ENCODE measurements around the gene SLCO3A1. TPM values are rescaled to one million over a fixed set of nuclear protein-coding genes. Genes with fewer than 3 reads are reported as not detected.

Gene SLCO3A1
- total RNA-seq, 2 experiments from 2014 or later: 29.5 to 30.4 TPM

DNA sequence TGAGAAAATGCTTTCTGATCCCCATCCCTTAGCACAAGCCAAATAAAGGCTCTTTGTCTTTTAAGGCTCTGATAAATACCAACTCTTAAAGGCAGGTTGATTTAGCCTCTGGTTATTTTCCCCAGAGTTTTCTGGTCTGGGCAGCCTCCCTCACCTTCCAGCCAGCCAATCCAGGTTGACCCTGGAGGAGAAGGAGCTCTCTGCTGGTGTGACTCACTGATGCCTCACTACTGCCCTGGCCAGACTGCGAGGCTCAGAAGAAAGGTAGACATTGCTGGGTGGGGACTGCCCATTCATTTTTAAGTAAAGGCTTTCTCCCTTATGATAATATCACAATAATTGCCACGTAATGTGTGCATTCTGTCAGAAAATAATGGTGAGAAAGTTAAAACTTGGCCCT is 37.1 kb downstream of the SLCO3A1 start:
- CTCF ChIA-PET: interaction anchor here (0.7 kb wide), 1 partner anchor 919 kb away, joined by 3 read pairs; no protein-coding TSS in a partner anchor
- POLR2A ChIA-PET: no interaction called here
- ATAC-seq (ENCODE audit: poor library complexity): no peak
- DNase-seq: no peak
- Histone ChIP-seq H3K27ac (ENCODE audit: low read depth in 1 of 2, low read length in 2 of 2) (no peak overlapping the region), H3K27me3 (ENCODE audit: control insufficient read depth in 1 of 2, insufficient read depth in 2 of 2, low read length in 2 of 2) (no peaks in the 10 kb centered on the region), H3K9me3 (ENCODE audit: control insufficient read depth in 1 of 2, insufficient read depth in 1 of 2, low read length in 2 of 2) (peaks cover 0 to 9% of the 10 kb centered on the region in 2 experiments), H3K4me1 (ENCODE audit: insufficient read depth, low read length) (peaks cover 22% of the 10 kb centered on the region), H3K36me3 (ENCODE audit: insufficient read depth, low read length) (no peaks in the 10 kb centered on the region), H3K4me3 (ENCODE audit: low read length) (no peak overlapping the region)
- Mint-ChIP-seq H3K36me3 (ENCODE audit: low read depth) (peaks cover 46% of the 10 kb centered on the region), H3K4me3 (no peak overlapping the region), H3K4me1 (ENCODE audit: low read depth) (peaks cover 45% of the 10 kb centered on the region), H3K27me3 (no peaks in the 10 kb centered on the region), H3K27ac (no peak overlapping the region), H3K9me3 (no peaks in the 10 kb centered on the region)
- intact Hi-C loops (cut with DNase I, micrococcal nuclease): no loop called here
- TF ChIP-seq, protein P1, sequence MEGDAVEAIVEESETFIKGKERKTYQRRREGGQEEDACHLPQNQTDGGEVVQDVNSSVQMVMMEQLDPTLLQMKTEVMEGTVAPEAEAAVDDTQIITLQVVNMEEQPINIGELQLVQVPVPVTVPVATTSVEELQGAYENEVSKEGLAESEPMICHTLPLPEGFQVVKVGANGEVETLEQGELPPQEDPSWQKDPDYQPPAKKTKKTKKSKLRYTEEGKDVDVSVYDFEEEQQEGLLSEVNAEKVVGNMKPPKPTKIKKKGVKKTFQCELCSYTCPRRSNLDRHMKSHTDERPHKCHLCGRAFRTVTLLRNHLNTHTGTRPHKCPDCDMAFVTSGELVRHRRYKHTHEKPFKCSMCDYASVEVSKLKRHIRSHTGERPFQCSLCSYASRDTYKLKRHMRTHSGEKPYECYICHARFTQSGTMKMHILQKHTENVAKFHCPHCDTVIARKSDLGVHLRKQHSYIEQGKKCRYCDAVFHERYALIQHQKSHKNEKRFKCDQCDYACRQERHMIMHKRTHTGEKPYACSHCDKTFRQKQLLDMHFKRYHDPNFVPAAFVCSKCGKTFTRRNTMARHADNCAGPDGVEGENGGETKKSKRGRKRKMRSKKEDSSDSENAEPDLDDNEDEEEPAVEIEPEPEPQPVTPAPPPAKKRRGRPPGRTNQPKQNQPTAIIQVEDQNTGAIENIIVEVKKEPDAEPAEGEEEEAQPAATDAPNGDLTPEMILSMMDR (IDR thresholded peaks at IDR 0.05): no peak

DNA sequence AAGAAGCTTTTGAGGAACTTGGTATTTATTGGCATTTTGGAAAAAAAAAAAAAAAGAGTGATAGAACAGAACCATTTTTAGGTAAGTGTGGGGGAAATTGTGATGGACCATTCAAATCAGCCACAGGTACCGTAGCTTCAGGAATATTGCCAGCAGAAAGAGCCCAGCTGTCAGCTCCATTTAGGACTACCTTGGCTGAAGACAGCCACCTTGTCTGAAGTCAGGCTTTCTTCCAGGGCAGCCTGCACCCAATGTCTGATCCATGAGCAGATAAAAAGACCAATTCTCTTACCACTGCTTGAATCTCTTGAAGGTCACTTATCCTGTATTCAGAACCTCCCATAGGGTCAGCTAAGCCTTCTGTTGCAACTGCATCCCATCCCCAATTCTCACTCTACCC is 37.6 kb downstream of the SLCO3A1 start:
- H3K9me3 ChIP-seq (ENCODE audit: control insufficient read depth in 1 of 2, insufficient read depth in 1 of 2, low read length in 2 of 2): peaks cover 0 to 9% of the 10 kb centered on the region in 2 experiments
- Mint-ChIP-seq H3K4me1 (ENCODE audit: low read depth) (peaks cover 45% of the 10 kb centered on the region), H3K27me3 (no peaks in the 10 kb centered on the region), H3K27ac (no peak overlapping the region), H3K4me3 (no peak overlapping the region), H3K9me3 (no peaks in the 10 kb centered on the region), H3K36me3 (ENCODE audit: low read depth) (peaks cover 51% of the 10 kb centered on the region)
- peaks cover 18% of the 10 kb centered on the region for H3K4me1 ChIP-seq (ENCODE audit: insufficient read depth, low read length)
- intact Hi-C loops (cut with DNase I, micrococcal nuclease): no loop called here
- no peaks in the 10 kb centered on the region for H3K36me3 ChIP-seq (ENCODE audit: insufficient read depth, low read length)
- CTCF ChIA-PET: interaction anchor here (0.7 to 1.0 kb wide), 2 partner anchors 20 to 919 kb away, joined by 3 read pairs; no protein-coding TSS in a partner anchor
- H3K27ac ChIP-seq (ENCODE audit: low read depth in 1 of 2, low read length in 2 of 2): no peak overlapping the region
- no peak overlapping the region for H3K4me3 ChIP-seq (ENCODE audit: low read length)
- no peak for DNase-seq
- POLR2A ChIA-PET: no interaction called here
- H3K27me3 ChIP-seq (ENCODE audit: control insufficient read depth in 1 of 2, insufficient read depth in 2 of 2, low read length in 2 of 2): no peaks in the 10 kb centered on the region
- no peak for ATAC-seq (ENCODE audit: poor library complexity)
- TF ChIP-seq, protein P1 (IDR thresholded peaks at IDR 0.05): no peak

DNA sequence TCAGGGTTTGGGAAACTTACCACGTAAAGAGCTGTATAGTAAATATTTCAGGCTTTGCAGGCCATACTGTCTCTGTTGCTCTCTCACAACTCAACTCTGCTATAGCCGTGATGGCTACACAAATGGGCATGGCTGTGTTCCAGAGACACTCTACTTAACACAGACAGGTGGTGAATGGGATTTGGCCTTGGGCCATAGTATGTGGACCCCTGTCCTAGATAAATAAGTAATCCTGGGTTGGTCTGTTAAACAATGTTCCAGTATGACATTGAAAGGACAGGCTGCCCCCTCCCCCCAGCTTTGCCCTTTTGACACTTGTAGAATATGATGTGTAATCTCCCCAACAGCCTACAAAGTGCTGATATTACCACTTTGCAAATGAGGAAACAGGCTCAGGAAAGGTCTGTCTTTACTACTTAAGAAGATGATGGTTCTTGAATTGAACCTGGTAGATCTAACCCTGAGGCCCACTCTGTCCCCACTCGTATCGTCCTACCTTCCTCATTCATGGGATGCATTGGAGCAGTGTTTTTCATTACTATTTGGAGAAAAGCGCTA is 38.4 kb downstream of the SLCO3A1 start:
- Histone ChIP-seq H3K4me3 (ENCODE audit: low read length) (no peak overlapping the region), H3K27me3 (ENCODE audit: control insufficient read depth in 1 of 2, insufficient read depth in 2 of 2, low read length in 2 of 2) (no peaks in the 10 kb centered on the region), H3K36me3 (ENCODE audit: insufficient read depth, low read length) (no peaks in the 10 kb centered on the region), H3K4me1 (ENCODE audit: insufficient read depth, low read length) (peaks cover 13% of the 10 kb centered on the region), H3K27ac (ENCODE audit: low read depth in 1 of 2, low read length in 2 of 2) (no peak overlapping the region), H3K9me3 (ENCODE audit: control insufficient read depth in 1 of 2, insufficient read depth in 1 of 2, low read length in 2 of 2) (peaks cover 0 to 9% of the 10 kb centered on the region in 2 experiments)
- intact Hi-C loops (cut with DNase I, micrococcal nuclease): no loop called here
- Mint-ChIP-seq H3K9me3 (no peaks in the 10 kb centered on the region), H3K27ac (no peak overlapping the region), H3K4me1 (ENCODE audit: low read depth) (peaks cover 42% of the 10 kb centered on the region), H3K36me3 (ENCODE audit: low read depth) (peaks cover 58% of the 10 kb centered on the region), H3K4me3 (no peak overlapping the region), H3K27me3 (no peaks in the 10 kb centered on the region)
- ChIA-PET CTCF (interaction anchor here (1.0 kb wide), 1 partner anchor 19 kb away, joined by 3 read pairs; no protein-coding TSS in a partner anchor), POLR2A (no interaction called here)
- DNase-seq: no peak
- TF ChIP-seq, protein P1 (IDR thresholded peaks at IDR 0.05): no peak
- ATAC-seq (ENCODE audit: poor library complexity): no peak

Measured in CD4-positive, alpha-beta T cell (primary cell).